ENCODE data around the gene KCNQ1OT1.
A peak's percentile ranks its signal among the peaks of the same experiment; 100 is the strongest.

KCNQ1OT1 gene

GRCh38 chr11:2701230-2701629, 1.4 kb upstream of the KCNQ1OT1 start:
- no peak for DNase-seq

GRCh38 chr11:2700415-2701211, 819 bp upstream of the KCNQ1OT1 start:
- DNase-seq, result peak; percentile 35

DNA sequence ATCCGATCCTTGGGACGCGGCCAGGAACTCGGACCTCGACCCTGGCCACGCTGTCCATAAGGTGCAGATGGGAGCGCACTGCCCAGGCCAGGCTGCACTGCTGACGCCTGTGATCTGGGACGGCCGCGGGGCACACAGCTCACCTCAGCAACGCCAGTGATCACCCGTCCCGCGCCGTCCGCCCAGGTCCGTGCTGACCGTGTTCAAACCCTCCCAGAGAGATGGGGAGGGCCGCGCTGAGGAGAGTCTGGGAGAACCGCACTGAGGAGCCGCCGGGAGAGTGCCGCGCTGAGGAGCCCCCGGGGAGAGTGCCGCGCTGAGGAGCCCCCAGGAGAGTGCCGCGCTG, 636 bp downstream of the KCNQ1OT1 start:
- peak; percentile 10 for DNase-seq

DNA sequence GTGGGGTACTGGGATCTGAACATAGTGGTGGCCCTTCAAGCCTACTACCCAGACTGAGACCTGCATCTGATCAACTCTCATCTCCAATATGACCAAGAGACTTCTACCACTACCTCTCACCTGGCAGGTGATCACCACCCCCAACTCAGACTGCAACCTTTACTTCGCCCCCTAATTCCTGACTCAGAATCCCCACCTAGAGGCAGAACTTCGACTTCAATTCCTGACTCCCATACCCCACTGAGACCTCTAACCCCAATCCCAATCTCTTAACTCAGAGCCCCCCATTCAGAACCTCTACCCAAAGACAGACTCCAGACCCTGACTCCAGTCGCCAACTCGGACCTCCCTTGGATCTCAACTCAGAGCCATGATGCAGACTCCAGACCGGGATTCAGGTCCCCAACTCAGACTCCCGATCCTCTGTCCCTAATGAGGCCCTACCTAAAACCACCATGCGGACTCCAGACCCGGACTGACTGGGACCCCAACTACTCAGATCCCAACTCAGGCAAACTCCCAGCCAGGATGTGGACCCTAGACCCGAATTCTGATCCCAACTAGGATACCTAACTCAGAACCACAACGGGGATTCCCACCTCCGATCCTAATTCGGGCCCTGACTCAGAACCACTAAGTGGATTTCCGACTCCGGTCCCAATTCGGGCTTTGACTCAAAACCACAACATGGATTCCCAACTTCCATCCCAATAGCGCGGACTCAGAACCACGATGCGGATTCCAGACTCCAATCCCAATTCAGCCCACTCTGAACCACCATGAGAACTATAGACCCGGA, 1.2 kb downstream of the KCNQ1OT1 start:
- peak; percentile 14 for DNase-seq

DNA sequence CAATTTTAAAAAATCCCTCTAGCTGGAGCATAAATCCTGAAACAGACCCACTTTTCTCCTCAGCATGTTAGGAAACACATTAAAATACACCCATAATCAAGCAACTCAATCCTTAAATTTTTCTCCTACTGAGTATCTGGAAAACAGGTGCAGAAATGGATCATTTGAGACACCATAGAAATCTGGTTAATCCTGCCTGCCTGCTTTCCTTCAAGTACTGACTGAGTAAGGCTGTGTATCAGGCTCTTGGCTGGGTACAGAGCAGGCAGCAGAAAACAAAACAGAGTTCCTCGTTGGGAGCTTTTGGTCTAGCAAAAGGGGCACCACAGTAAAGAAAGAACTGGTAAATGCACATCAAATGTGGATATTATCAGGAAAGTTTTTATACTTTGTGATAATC, 1.9 kb downstream of the KCNQ1OT1 start:
- no peak for DNase-seq

DNA sequence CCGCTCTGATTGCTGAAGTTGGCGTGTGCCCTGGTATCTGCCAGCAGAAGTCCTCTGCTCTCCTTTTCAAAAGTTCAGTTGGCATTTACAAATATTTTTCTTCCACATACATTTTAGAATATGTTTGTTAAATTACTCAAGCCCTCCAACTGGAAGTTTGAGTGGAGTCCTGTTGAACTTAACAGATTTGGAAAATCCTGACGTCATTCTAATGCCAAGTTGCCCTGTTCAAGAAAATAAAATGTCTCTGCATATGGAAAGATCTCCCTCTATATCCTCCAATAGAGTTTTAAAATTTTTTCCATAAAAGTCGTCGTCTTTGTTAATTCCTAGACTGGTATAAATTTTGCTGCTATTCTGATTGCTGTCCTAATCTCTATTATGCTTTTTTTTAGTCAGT, 3.3 kb downstream of the KCNQ1OT1 start:
- no peak for DNase-seq

GRCh38 chr11:2694995-2695939, 4.5 kb downstream of the KCNQ1OT1 start:
- DNase-seq, result no peak

DNA sequence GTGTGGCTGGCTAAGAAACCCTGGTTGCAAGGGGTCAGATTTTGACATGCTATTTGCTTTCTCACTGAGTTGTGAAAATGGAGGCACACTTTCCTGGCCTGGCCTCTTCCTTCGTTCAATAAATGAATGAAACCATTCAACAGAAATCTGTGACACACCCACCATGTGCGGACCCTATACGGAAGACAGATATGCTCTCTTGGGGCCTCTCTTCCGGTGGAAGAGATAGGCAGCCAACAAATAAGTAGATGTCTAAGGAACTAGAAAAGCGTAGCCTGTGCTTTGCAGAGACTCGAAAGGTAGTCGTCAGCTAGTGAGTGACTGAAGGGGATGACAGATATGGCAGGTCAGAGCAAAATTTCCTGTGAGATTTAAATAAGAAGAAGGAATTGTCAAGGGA, 5.3 kb downstream of the KCNQ1OT1 start:
- no peak for DNase-seq

- DNase-seq, result no peak
Observed at GRCh38 chr11:2693271-2694261, 6.2 kb downstream of the KCNQ1OT1 start.

DNA sequence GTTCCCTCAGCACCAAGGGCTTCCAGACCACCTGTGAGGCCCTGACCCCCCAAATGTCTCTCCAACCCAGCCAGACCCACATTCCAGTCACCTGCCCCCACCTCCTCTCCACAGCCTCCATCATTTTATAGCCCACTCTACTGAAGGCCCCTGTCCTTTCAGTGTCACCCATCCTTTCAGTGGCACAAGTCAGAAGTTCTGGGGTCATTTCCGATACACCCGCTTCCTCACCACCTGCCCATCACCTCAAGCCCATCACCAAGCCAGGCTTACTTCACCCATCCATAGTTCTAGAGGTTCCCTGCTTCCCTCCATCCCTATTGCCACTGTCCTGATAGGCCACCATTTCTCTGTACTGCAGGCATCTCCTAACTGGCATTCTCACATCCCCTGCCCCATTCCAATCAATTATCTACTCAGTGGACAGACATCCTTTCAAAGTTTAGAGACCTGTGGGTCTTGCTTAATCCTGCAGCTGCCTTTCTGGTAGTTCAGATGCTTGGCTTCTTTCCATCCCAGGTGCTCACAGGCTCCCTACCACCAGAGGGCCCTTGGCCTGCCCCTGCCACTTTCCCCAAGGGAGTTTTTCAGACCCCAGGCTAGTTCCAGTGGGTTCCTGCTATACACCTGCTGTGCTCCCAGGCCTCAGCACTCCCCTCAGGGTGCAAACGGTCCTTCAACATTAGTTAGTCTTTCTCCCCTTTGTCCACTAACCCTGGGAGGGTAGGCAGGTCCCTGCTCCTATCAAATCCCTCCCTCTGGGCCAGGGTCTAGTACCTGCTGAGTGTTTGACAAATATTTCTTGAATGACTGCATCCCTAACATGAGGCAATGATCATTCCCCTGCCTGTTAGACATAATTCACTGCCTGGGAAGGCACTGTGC, 7.6 kb downstream of the KCNQ1OT1 start:
- DNase-seq, result no peak

DNA sequence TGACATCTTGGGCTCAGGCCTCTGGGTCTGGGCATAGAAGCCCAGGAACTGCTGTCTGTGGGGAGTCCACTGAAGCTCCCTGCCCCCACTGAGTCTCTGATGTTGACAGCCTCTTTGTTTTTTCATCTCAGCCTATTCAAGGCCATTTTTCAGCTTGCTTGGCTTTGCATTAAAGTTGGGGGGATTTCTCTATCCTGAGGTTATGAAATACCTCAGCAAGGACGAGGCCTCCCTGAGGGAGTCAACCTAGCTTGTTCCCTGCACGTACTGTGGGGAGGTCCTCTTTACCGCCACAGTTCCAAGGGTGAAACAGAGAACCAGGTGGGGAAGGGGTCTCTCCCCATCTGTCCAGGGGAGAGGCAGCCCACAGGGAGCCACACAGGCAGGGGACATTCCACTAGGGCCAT, 8.4 kb downstream of the KCNQ1OT1 start:
- DNase-seq, result no peak

- DNase-seq, result no peak
Observed at GRCh38 chr11:2690596-2691354, 9.0 kb downstream of the KCNQ1OT1 start.

GRCh38 chr11:2689651-2690575, 9.9 kb downstream of the KCNQ1OT1 start:
- no peak for DNase-seq

DNA sequence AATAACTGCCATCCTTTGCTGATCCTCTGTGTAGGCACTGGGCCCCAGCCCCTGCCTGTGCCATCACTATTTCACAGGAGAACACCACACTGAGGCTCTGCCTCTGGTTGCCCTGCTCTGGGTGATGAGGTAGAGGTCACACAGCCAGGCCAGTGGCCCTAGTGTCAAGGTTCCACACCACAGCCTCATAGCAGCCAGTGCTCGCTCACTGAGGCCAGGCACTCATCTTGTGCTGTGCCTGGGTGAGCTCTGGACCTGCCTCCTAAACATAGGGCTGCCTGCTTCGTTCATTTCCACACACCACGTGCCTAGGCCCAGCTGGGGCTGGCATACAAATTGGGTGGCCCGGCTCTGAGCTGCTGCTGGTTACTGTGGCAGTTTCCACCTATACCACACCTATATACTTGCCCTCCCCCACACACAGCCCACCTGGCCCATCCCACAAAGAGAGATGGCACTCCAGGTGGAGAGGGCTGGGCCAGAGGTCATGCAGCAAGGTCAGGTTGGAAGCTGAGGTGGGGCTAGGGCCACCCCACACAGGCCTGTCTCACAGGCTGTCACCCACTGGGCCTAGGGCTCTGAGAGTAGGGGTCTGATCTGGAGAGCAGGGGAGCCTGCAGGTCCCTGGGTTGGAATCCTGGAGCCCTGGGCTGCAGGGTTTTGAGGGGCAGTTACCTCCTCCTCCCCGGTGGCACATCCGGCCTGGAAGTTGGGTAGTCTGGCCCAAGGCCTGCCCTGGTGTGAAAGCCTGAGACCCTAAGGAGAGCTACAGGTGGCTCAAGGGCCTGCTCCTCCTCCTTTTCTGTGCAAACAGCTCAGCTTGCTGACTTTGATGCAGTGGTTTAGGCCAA, 11.2 kb downstream of the KCNQ1OT1 start:
- no peak for DNase-seq

DNA sequence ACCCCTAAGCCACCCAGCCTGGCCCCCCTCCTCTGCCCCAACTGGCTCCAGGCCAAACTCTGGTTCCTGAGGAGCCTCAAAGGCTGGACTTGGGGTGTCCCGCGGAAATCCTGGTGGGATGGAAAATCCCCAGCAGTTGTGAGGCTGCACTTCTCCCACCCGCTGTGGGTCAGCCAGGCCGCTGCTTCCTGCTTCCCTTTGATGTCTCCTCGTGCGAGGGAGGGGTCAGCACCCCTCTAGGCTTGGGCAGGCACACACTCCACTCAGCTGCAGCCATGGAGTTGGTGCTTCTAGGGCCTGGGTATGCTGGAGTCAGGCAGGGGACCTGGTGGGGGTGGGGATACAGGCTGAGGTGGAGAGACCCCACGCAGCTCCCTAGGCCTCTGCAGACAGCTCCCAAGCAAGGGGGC, 12.0 kb downstream of the KCNQ1OT1 start:
- no peak for DNase-seq

DNA sequence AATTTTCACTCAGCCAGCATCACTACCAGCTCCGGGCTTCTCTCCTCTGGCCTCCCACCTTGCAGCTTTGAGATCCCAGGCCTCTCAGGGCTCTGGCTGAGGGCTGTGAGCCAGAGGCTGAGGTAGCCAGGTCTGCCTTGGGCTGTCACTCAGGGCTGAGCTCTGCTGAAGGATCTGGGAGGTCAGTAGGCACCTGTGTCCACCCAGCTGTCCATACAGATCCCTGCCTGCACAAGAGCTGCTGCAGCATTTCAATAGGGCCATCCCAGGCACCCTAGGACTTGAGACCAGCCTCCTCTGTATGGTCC, 12.6 kb downstream of the KCNQ1OT1 start:
- no peak for DNase-seq

DNA sequence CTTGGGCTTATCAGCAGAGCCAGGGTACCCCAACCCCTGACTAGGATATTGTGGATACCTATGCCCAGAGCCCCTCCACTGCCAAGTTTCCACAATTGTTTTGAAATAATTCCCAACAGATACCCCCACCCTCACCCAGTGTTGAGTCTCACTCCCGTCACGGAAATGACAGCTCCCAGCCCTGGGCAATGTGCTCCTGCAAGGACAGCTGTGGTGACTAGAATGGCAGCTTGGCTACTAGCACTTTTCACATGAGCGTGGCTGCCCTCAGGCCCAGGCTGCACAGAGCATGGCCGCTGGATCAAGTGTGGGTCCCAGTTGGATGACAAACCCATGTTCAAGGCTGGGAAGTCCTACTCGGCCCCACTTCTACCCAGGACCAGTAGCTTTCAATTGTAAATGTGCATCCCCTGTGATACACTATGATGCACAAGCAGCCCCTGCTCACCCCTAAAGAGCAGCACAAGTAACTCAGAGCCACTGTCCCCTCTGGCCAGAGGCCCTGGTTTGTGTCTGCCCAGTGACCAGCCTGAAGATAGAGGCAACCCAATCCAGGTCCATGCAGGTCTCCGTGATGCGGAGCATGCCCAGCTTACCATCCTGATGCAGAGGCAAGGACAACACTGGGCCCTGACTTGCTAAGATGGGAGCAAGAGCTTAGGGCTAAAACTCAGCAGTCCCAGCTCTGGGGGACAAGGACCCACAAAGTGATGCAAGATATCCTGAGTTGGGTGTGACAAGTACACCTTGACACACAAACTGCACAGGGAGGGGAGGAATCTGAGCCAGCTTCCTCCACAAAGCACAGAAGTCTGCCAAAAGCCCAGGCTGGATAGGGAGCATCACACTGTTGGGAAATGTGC, 13.2 kb downstream of the KCNQ1OT1 start:
- no peak for DNase-seq
